ENCODE results near the gene MPZL1.
"Not testable (repeated sequence)": the region's sequence is repeated elsewhere in the genome, so short reads cannot be mapped to it uniquely, and the experiment has no call there.

Gene MPZL1

DNA sequence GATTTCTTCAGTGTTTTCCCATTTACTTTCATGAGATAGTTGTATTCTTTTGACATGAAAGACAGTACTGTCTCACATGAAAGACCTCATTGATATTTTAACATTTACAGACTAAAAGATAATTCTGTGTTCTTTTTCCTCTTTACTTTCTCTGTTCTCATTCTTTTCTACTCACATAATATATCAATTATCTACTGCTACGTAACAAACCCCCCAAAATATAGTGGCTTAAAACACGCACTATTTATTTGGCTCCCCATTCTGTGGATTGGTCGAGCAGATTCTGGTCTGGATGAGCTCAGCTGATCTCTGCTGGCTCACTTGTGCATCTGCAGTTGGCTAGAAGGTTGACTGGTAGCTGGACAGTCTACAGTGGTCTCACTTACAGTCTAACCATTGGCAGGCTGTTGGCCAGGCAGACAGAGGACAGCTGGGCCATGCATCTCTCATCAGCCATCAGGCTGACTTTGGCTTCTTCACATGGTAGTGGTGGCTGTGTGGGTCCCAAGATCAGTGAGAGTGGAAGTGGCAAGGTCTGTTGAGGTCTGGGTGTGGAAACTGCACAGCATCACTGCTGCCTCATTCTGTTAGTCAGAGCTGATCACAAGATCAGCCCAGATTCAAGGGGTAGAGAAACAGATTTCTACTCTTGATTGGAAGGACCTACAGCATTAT is 63.2 kb downstream of the MPZL1 start:
- no peak for DNase-seq

DNA sequence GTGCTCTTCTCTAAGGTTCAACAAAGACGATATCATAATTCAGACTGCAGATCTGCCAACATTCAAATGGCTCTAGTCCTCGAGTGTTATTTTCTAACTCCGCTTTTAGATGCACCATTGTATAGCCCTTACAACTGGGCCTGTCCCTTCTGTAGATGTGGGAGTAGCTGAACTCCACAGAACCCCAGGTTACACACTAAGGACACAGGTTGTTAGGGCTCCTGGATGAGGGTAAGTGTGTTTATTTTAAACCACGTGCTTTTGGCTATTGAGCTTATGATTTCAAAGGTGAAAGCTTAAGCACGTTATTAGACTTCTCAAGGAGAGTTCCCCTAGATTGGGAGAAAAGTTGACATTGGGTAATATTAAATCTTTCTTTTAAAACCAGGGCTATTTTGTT is 64.7 kb downstream of the MPZL1 start:
- DNase-seq = no peak

DNA sequence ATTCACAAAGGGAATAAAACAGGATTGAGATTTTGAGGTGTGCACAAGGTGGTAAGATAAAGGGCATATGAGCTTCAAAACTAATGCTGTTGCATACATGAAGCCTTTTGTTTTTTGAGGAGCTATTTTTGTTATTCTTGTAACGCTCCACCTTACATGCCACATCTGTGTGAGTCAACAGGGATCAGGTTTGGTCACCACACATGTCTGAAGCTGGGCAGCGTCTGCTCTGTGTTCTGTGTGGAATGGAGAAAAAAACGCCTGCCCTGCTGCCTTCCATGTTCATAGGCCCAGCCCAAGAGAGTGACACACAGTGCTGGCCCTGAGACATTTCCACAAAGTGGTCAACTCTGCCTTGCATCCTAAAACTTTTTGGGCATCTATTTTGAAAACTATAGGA is 67.7 kb downstream of the MPZL1 start:
- no peak for DNase-seq

DNA sequence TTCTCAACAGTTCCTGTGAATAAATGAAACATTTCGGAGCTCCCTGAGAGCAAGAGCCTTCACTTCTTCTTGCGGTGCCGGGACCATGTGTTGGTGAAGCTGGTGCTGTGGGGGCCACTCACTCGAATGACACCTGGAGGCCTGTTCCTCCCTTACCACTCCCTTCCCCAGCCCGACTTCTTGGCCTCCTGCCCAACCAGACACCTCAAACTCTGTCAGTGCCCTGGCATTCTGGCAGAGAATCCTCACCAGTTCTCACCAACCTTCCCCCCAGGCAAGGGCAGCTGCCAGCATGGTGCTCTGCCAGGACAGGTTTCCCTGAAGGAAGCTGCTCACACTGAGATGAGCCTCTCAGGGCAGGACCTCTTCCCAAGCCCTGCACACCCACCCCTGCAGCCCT is 68.3 kb downstream of the MPZL1 start:
- DNase-seq = no peak

DNA sequence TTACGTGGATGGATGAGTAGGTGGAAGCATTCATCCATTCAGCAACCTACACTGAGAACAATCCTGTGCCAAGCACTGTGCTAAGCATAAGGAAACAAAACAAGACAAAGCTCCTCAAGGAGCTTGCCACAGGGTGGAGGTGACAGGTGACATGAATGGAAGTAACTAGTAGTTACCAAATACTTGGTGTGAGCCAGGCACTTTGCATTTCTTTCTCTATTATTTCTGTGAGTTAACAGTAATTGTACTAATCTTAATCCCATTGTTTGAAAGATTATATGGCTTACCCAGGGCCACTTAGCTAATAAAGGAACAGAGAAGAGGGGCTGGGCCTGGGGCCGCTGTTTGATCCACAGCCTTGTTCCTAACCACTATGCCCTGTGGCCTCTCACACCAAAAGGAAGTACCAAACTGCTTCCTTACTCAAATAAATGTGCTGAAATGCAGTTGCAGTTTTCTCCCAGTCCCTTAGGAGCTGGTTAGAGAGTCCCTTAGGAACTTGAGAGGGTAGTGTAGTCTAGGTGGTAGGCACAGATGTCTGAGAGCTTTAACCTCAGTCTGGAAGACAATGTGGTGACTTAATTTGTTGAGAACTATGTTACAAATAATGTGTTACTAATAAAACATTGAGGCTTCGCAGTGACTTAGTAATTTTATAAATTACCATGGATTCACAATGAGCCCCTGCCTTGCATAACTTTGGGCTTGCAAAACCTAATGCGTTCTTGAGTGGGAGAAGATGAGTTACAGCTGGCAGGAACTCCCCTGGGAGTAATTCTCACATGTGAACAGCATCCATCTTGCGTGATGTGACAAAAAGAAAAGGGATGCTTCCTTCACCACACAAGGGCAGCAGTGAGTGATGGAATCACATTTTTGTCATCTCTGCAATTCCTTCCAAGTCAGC is 69.8 kb downstream of the MPZL1 start:
- no peak for DNase-seq

DNA sequence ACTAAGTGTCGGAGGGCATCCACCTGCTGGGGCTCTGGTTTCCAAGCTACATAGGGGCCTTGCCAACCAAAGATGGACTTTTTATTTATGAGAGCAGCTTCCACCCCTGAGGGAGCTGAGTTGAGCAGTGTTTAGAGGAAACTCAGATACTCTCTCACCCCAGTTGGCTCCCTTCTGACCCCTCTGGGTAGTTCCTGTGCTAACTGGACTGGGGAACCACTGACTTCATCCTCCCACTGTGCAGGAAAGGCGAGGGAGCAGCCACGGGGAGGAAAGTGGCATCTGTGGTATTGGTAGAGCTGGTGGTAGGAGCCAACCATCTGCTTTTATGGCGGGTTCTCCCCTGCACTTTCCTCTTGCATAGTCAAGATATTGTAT is 70.4 kb downstream of the MPZL1 start:
- no peak for DNase-seq

DNA sequence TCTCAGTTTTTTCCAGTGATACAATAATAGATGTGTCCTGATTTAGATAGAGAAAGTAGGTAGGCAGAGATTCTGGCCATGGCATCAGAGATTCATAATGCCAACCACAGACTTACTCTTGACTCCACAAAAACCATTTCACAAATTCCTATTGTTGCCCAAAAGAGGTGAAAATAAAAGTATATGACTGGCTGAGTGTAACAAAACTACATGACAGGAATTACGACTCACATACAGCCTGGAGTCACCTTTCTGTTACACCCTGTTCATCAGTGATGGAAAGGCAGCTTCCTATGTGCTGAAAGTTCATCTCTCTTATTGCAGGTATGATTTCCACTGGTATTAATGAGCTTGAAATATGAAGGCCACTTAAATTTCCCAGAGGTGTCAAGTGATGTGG is 72.3 kb downstream of the MPZL1 start:
- no peak for DNase-seq

DNA sequence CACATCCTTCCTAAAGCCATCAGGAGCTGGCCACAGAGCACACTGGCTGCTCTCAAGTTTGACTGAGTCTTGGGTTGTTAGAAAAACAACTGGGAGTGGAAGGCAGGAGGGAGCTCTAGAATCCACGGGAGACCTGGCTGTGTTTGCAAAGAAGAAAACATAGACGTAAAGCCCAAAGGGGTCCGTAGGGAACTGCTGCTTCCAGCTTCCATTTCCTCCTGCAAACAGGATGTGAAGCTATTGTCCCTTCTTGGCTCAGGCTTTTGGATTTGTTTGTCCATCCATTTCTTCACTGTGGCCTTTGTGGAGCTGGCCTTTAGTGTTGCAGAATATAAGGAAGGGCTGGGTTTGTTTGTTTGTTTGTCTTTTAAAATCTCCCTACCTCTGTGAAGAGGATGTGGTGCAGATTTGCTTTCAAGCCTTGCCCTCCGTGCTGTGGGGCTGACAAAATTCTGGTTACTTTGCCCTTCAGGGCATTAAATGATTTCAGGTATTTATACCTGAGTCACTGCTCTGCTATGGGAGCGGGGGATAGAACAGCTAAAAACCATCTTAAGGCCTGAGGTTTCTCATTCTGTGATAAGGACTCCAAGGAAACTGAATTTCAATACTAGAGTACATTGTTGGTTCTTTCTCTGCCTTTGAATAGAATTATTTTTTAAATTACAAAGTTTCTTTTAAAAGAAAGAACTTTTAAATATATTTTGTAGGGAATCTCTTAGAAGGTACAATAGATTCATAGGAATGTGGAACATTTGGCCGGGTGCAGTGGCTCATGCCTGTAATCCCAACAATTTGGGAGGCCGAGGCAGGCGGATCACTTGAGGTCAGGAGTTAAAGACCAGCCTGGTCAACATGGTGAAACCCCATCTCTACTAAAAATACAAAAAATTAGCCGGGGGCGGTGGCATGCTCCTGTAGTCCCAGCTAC is 74.3 kb downstream of the MPZL1 start:
- peak; percentile 76 for DNase-seq

DNA sequence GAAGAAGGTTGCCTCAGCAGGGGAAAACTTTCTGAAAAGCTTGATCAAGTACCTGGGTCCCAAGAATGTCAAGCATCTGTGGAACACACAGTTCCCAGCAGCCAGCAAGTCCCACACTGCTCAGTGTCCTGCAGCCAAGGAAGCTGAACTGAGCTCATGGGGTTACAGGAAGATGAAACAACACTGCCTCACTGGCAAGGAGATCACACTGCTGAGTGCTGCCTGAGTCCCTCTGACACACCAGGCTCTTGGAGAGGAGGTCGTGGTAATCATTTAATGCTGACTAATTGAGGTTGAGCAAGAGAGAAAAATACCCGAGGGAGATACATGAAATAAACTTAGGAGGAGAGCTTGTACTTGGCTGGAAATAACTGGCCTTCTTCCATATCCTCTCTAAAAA is 75.2 kb downstream of the MPZL1 start:
- peak; percentile 83 for DNase-seq

DNA sequence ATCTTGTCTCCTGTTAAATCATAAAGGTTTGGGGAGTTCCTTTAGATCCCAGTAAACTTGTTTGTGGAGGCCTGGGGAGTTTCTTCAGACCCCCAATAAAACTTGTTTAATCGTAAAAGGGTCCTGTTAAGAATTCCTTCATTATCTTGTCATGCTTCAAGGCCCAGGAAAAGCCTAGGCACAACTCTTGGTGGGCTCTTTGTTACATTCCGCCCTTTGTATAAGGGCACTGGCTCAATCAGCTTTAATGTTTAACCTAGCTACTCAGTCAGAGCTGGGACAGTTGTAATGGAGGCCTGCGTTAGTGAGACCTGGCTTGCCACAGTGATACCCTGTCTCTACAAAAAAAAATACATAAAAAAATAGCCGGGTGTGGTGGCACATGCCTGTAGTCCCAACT is 77.2 kb downstream of the MPZL1 start:
- no peak for DNase-seq

DNA sequence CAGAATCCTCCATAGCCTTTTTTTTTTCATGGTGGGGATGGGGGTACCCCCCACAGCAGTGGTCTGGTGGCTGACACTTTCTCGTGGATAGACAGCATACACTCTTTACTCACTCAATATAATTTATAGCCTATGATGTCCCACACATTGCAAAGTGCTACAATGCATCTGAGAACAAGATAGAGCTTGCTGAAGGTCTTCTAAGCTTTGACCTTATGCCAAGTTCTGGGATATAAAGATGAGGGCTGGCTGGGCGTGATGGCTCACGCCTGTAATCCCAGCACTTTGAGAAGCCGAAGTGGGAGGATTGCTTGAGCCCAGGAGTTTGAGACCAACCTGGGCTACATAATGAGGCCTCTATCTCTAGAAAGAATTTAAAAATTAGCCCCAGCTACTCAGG is 78.0 kb downstream of the MPZL1 start:
- no peak for DNase-seq

DNA sequence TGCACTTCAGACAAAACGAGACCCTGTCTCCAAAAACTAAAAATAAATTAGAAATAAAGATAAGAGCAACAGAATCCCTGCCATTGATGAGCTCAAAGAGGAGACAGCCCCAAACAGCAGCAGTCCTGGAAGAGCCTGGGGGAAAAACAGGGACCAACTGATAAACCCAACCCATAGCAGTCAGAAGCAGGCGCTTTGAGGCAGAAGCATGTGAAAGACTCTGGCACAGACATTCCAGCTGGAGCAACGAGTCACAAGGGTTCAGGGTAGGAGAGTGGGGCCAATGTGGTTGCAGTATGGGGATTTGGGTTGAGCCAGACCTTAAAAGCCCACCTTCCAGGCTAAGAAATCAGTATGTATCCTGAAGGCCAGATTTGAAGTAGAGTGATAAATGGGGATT is 78.5 kb downstream of the MPZL1 start:
- no peak for DNase-seq

DNA sequence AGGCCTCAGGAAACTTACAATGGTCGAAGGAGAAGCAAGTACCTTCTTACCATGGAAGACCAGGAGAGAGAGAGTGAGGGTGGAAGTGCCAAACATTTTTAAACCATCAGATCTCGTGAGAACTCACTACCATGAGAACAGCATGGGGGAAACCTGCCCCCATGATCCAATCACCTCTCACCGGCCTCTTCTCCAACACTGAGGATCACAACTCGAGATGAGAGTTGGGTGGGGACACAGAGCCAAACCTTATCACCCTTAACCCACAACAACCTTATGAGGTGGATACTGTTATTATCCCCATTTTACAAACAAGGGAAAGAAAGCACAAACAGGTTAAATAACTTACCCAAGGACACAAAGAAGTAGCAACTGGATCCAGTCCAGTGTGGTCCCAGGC is 80.5 kb downstream of the MPZL1 start:
- DNase-seq = no peak

DNA sequence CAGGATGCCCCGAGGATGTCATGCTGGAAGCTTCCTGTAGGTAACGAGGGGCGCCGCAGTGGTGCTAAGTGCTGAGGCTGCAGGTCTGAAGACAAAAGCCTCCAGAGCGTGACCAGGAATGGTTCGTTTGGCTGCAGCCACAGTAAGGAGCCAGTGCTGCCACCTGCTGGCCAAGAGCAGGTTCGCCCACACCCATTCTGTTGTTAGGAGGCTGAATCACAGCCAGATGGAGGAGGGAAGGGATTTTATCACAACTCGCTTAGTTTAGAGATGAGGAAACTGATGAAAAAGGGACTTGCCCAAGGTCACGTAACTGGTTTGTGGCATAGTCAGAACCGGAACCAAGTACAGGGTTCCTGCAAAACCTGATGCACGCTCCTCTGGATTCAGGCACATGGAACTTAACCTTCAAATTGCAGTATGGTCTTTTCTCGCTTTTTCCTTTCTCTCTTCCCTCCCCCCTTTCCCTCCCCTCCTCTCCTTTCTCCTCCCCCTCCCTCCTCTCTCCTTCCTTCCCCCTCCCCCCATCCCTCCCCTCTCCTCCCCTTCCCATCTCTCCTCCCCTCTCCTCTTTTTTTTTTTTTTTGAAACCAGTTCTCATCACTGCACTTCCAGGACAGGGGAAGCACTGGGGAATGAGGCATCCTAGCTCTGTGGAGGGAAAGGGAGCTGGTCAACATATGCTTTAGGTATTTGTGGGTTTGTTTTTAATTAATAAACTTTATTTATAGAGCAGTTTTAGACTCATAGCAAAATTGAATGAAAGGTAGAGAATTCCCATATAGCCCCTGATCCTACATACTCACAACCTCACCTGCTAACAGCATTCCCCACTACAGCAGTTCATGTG is 81.8 kb downstream of the MPZL1 start:
- peak; percentile 87 for DNase-seq

DNA sequence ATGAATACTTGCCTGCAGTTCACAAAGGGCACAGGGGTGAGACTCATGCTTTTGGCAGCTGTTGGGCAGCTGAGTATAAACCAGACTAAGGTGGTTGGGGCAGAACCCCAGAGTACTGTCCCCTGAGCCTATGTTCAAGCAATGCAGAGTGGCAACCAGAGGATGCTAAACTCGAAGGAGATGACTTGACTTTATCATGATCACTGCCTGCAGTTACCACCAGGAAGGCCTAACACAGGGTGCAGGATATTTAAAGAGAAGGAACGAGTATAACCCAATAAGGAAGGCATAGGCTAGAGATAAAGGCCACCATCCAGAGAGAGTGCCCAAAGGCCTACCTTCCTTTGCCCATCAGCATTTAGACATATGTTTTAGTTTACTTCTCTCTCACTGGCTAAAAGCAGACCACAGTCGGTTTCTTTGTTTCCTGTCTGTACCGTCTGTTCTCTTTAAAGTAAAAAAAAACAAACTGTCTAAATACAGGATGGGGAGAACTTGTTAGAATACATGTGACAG is 83.3 kb downstream of the MPZL1 start:
- no peak for DNase-seq

DNA sequence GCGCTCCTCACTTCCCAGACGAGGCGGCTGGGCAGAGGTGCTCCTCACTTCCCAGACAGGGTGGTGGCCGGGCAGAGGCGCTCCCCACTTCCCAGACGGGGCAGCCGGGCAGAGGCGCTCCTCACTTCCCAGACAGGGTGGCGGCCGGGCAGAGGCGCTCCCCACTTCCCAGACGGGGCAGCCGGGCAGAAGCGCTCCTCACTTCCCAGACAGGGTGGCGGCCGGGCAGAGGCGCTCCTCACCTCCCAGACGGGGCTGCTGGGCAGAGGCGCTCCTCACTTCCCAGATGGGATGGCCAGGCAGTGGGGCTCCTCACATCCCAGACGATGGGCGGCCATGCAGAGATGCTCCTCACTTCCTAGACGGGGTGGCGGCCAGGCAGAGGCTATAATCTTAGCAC is 84.5 kb downstream of the MPZL1 start:
- DNase-seq = not testable (repeated sequence)

DNA sequence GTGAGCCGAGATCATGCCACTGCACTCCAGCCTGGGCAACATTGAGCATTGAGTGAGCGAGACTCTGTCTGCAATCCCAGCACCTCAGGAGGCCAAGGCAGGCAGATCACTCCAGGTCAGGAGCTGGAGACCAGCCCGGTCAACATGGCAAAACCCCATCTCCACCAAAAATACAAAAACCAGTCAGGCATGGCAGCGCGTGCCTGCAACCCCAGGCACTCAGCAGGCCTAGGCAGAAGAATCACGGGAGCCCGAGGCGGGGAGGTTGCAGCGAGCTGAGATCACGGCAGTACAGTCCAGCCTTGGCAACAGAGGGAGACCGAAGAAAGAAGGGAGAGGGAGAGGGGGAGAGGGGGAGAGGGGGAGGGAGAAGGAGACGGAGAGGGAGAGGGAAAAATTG is 84.9 kb downstream of the MPZL1 start:
- not testable (repeated sequence) for DNase-seq

DNA sequence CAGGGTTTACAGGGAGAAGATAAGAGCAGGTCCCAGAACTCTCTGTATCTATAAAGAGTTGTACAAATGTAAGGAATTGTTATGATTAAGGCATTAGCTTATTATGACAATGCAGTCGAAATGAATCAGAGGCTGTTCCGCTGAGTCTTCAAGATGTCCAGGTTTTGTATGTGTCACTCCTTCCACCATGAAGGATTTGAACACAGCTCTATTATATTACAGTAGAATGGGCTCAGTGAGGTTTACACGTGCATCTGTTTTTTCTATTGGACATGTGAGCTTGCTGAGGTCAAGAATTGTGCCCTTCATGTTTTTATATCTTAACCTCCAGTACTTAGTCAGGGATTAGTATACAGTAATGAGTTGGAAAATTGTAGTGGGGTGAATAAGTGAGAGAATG is 86.3 kb downstream of the MPZL1 start:
- no peak for DNase-seq

DNA sequence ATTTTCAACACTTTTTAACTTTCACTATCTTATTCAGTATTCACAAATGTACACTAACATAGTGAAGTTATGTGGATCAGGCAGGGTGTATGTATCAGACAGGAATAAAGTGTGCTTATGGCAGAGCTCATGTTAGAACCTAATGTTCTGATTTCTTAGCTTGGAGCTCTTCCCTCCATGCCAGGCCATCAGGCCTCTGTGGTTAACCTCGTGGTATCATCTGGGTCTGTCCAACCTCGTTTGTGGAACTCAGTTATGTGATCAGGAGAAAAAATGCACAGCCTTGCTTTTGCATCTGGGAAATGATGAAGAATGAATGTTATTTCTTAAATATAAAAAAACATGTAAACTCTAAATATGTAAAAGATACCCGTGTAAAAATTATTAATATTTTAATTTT is 86.9 kb downstream of the MPZL1 start:
- no peak for DNase-seq

DNA sequence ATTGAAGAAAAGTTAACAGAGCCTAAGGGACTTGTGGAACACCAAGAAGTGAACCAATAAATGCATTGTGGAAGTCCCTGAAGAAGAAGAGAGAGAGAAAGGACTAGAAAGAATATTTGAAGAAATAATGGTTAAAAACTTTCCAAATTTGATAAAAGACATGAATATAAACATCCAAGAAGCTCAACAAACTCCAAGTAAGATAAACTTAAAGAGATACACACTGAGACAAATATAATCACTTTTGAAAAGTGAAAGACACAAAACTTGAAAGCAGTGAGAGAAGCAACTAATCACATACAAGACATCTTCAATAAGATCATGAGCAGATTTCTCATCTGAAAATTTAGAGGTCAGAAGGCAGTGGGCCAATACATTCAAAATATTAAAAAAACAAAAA is 91.2 kb downstream of the MPZL1 start:
- DNase-seq = no peak

DNA sequence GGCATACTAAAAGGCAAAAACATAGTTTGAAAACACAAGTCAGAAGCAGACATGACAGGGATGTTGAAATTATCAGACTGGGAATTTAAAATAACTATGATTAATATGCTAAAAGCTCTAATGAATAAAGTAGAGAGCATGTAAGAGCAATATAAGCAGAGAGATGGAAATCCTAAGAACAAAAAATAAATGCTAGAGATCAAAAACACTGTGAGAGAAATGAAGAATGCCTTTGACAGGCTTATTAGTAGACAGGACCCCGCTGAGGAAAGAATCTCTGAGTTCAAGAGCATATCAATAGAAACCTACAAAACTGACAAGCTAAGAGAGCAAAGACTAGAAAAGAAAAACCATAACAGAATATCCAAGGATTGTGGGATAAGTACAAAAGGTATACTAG is 93.9 kb downstream of the MPZL1 start:
- no peak for DNase-seq

Data from right hindlimb (tissue), 1 donor.